ENCODE data around the gene UNC79.

UNC79 gene

GRCh38 chr14:93396456-93396855, 34.3 kb upstream of the UNC79 start:
- H4K20me1 ChIP-seq (ENCODE audit: insufficient read depth, low read length), result no peaks in the 10 kb centered on the region
- H3K9me3 ChIP-seq (replicated peaks; ENCODE audit: insufficient read depth, low read length), result no peaks in the 10 kb centered on the region
- no peak overlapping the region for H3K9ac ChIP-seq (ENCODE audit: low read length)
- no peaks in the 10 kb centered on the region for H3K36me3 ChIP-seq (replicated peaks; ENCODE audit: insufficient read depth, low read length)
- H3K4me2 ChIP-seq (ENCODE audit: low read depth, low read length), result no peak overlapping the region
- no peaks in the 10 kb centered on the region for H3K79me2 ChIP-seq (ENCODE audit: low read length)
- H3K27me3 ChIP-seq (replicated peaks; ENCODE audit: insufficient read depth, low read length), result no peaks in the 10 kb centered on the region
- no peak for DNase-seq
- H3F3A ChIP-seq (ENCODE audit: insufficient read depth, low read length), result no peaks in the 10 kb centered on the region
- H3K4me1 ChIP-seq (ENCODE audit: low read length), result no peaks in the 10 kb centered on the region
- H3K9me2 ChIP-seq (replicated peaks; ENCODE audit: insufficient read depth, low read length), result no peaks in the 10 kb centered on the region
- no peak for TF ChIP-seq CTCF (IDR thresholded peaks at IDR 0.05; ENCODE audit: low read length)
- no peak overlapping the region for H2AFZ ChIP-seq (ENCODE audit: low read length)
- no peak overlapping the region for H3K27ac ChIP-seq (ENCODE audit: low read length)
- no peak overlapping the region for H3K4me3 ChIP-seq (ENCODE audit: low read length)

DNA sequence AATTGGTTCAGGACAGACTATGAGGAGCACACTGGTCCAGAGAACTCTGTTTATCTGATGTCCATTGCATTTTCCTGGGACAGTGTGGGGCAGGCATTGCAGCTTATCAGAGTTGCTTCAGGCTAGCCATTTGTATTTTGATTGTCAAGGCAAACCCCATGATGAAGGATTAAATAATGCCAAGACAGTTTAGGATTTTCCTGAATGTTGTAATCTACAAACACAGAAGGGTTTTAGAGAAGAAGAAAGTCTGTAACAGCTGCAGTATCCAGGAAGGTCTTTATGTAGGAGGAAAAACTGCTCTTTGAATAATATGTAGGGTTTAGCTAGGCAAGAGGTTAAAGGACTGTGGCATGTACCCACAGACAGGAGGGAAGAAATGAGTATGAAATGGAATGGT, 32.2 kb upstream of the UNC79 start:
- Histone ChIP-seq H3K9me3 (replicated peaks; ENCODE audit: insufficient read depth, low read length) (no peaks in the 10 kb centered on the region), H3F3A (ENCODE audit: insufficient read depth, low read length) (no peaks in the 10 kb centered on the region), H3K9ac (ENCODE audit: low read length) (no peak overlapping the region), H4K20me1 (ENCODE audit: insufficient read depth, low read length) (no peaks in the 10 kb centered on the region), H3K4me3 (ENCODE audit: low read length) (no peak overlapping the region), H3K9me2 (replicated peaks; ENCODE audit: insufficient read depth, low read length) (no peaks in the 10 kb centered on the region), H3K4me1 (ENCODE audit: low read length) (no peaks in the 10 kb centered on the region), H3K36me3 (replicated peaks; ENCODE audit: insufficient read depth, low read length) (no peaks in the 10 kb centered on the region), H3K27ac (ENCODE audit: low read length) (no peak overlapping the region), H3K79me2 (ENCODE audit: low read length) (no peaks in the 10 kb centered on the region), H2AFZ (ENCODE audit: low read length) (no peak overlapping the region), H3K4me2 (ENCODE audit: low read depth, low read length) (no peak overlapping the region), H3K27me3 (replicated peaks; ENCODE audit: insufficient read depth, low read length) (no peaks in the 10 kb centered on the region)
- no peak for DNase-seq
- TF ChIP-seq EZH2phosphoT487 (IDR thresholded peaks at IDR 0.05; ENCODE audit: low read length), result no peak
- no peak for TF ChIP-seq CTCF (IDR thresholded peaks at IDR 0.05; ENCODE audit: low read length)
- no peak for TF ChIP-seq EZH2 (optimal IDR thresholded peaks at IDR 0.05; ENCODE audit: low read depth, low read length)

- no peak overlapping the region for H3K27ac ChIP-seq (ENCODE audit: low read length)
- TF ChIP-seq EZH2 (optimal IDR thresholded peaks at IDR 0.05; ENCODE audit: low read depth, low read length), result no peak
- no peak for TF ChIP-seq CTCF (IDR thresholded peaks at IDR 0.05; ENCODE audit: low read length)
- no peak for TF ChIP-seq EZH2phosphoT487 (IDR thresholded peaks at IDR 0.05; ENCODE audit: low read length)
- H3F3A ChIP-seq (ENCODE audit: insufficient read depth, low read length), result no peaks in the 10 kb centered on the region
- H3K9me2 ChIP-seq (replicated peaks; ENCODE audit: insufficient read depth, low read length), result no peaks in the 10 kb centered on the region
- no peak overlapping the region for H3K4me2 ChIP-seq (ENCODE audit: low read depth, low read length)
- no peaks in the 10 kb centered on the region for H3K27me3 ChIP-seq (replicated peaks; ENCODE audit: insufficient read depth, low read length)
- H4K20me1 ChIP-seq (ENCODE audit: insufficient read depth, low read length), result no peaks in the 10 kb centered on the region
- no peak overlapping the region for H2AFZ ChIP-seq (ENCODE audit: low read length)
- DNase-seq, result no peak
- no peaks in the 10 kb centered on the region for H3K4me1 ChIP-seq (ENCODE audit: low read length)
- no peaks in the 10 kb centered on the region for H3K9me3 ChIP-seq (replicated peaks; ENCODE audit: insufficient read depth, low read length)
- H3K4me3 ChIP-seq (ENCODE audit: low read length), result no peak overlapping the region
- no peak overlapping the region for H3K9ac ChIP-seq (ENCODE audit: low read length)
- no peaks in the 10 kb centered on the region for H3K79me2 ChIP-seq (ENCODE audit: low read length)
- H3K36me3 ChIP-seq (replicated peaks; ENCODE audit: insufficient read depth, low read length), result no peaks in the 10 kb centered on the region
These were observed 27.8 kb upstream of the UNC79 start for GRCh38 chr14:93402951-93403350.
